GM12878 (cell line): ENCODE results near the gene RPL38. TPM values are rescaled to one million over a fixed set of nuclear protein-coding genes. Genes with fewer than 3 reads are reported as not detected.

Experiments
- ATAC-seq: fragments of 200-7000 bp; cut with Tn5 transposase; 3 replicates; pipeline ENCODE4 v1.9.1; 2020; ENCODE audit warnings: mild to moderate bottlenecking, moderate library complexity
- BruUV-seq: library from RNA; stranded (reverse); fragments of 400-500 nt; replicated peaks from 2 replicates; lab custom pipeline; 2021; lab: Mats Ljungman, UMichigan
- CTCF ChIA-PET: fragments of 300-600 bp; sonication (Branson Sonifier 250); formaldehyde crosslinking; extraction: SDS; loops from one replicate; lab custom pipeline; 2021; ENCODE audit warnings: inconsistent platforms; lab: Yijun Ruan, JAX
- POLR2A ChIA-PET: fragments of 350-600 bp; formaldehyde crosslinking; extraction: SDS; loops from one replicate; lab custom pipeline; 2021; ENCODE audit warnings: inconsistent platforms; lab: Charles Lee
- RAD21 ChIA-PET: fragments of 300-600 bp; sonication (Branson Sonifier 250); formaldehyde crosslinking; loops from one replicate; lab custom pipeline; 2023; ENCODE audit warnings: antibody characterized with exemption; ENCODE audit not compliant: unreplicated experiment; lab: Charles Lee
- SMC1A ChIA-PET: fragments of 300-600 bp; sonication (Branson Sonifier 250); formaldehyde crosslinking; loops from one replicate; lab custom pipeline; 2023; ENCODE audit not compliant: unreplicated experiment, uncharacterized antibody; lab: Charles Lee
- DNase-seq: peaks from one replicate; pipeline ENCODE4 v3.0.0-alpha.2; 2011; ENCODE audit warnings: low read depth, low spot score
- FAIRE-seq: peaks from 3 replicates; lab custom pipeline; 2011; peaks lifted over from hg19 to GRCh38; lab: Jason Lieb, UNC
- H2AFZ ChIP-seq: 2 replicates; pipeline ENCODE4 v1.6.0; 2011; ENCODE audit warnings: low read depth, low read length, control low read depth; ENCODE audit not compliant: control insufficient read depth
- H3K27ac ChIP-seq: 2 replicates; pipeline ENCODE4 v1.5.1; 2011; ENCODE audit warnings: control low read depth; ENCODE audit not compliant: control insufficient read depth, insufficient read depth
- H3K27me3 ChIP-seq, 2 experiments: replicated peaks in 1 of 2; 2 replicates each; pipeline versions ENCODE4 v1.6.0 to v1.6.1; 2011; ENCODE audit warnings: low read length in 1 of 2; ENCODE audit not compliant: control insufficient read depth in 2 of 2, insufficient read depth in 2 of 2
- H3K36me3 ChIP-seq, 2 experiments: 2 replicates each; pipeline ENCODE4 v1.5.1; 2011; ENCODE audit warnings: low read length in 1 of 2; ENCODE audit not compliant: control insufficient read depth in 2 of 2, insufficient read depth in 2 of 2
- H3K4me1 ChIP-seq: 2 replicates; pipeline ENCODE4 v1.6.1; 2011; ENCODE audit warnings: mild to moderate bottlenecking, low read length, moderate library complexity, mixed read lengths; ENCODE audit not compliant: control insufficient read depth, insufficient read depth
- H3K4me2 ChIP-seq: 2 replicates; pipeline ENCODE4 v1.6.0; 2011; ENCODE audit warnings: control low read depth; ENCODE audit not compliant: control insufficient read depth, insufficient read depth
- H3K4me3 ChIP-seq: fragments of 200-600 bp; sonication (generic); 2 replicates; pipeline ENCODE4 v1.5.1; 2016
- H3K79me2 ChIP-seq: 2 replicates; pipeline ENCODE4 v1.6.0; 2011; ENCODE audit warnings: low read length; ENCODE audit not compliant: control insufficient read depth, insufficient read depth
- H3K9ac ChIP-seq: 2 replicates; pipeline ENCODE4 v1.8.0; 2011; ENCODE audit warnings: low read length, control low read depth, mixed read lengths; ENCODE audit not compliant: control insufficient read depth, insufficient read depth
- H3K9me3 ChIP-seq: replicated peaks from 3 replicates; pipeline ENCODE4 v1.5.1; 2011; ENCODE audit warnings: mild to moderate bottlenecking, low read length; ENCODE audit not compliant: control insufficient read depth, insufficient read depth
- H4K20me1 ChIP-seq: 2 replicates; pipeline ENCODE4 v1.6.0; 2011; ENCODE audit not compliant: control insufficient read depth, insufficient read depth
- BCLAF1 ChIP-seq: fragments of 450-650 bp; IDR thresholded peaks from 2 replicates; pipeline ENCODE4 v1.6.1; 2017; ENCODE audit warnings: antibody characterized with exemption, mild to moderate bottlenecking, moderate library complexity
- ESRRA ChIP-seq: IDR thresholded peaks from 2 replicates; pipeline ENCODE4 v1.6.1; 2012; ENCODE audit warnings: mild to moderate bottlenecking, low read length, improper control_type of control experiment
- FOS ChIP-seq: IDR thresholded peaks from 3 replicates; pipeline ENCODE4 v1.6.1; 2011; ENCODE audit warnings: borderline replicate concordance; ENCODE audit not compliant: insufficient read length; ENCODE audit errors: extremely low read depth
- HDAC6 ChIP-seq: fragments of 200-600 bp; sonication (generic); IDR thresholded peaks from one replicate; pipeline ENCODE4 v1.8.0; 2017; ENCODE audit warnings: antibody characterized with exemption; ENCODE audit not compliant: unreplicated experiment
- IKZF2 ChIP-seq, 2 experiments: fragments of 450-650 bp; IDR thresholded peaks; 2 replicates each; pipeline ENCODE4 v1.6.1; 2017; ENCODE audit warnings: mild to moderate bottlenecking in 2 of 2, moderate library complexity in 2 of 2
- MAX ChIP-seq: IDR thresholded peaks from 2 replicates; pipeline ENCODE4 v1.6.1; 2012; ENCODE audit warnings: low read depth, low read length, improper control_type of control experiment
- NBN ChIP-seq: fragments of 450-650 bp; IDR thresholded peaks from 2 replicates; pipeline ENCODE4 v1.6.1; 2016
- NRF1 ChIP-seq: conservative IDR thresholded peaks from 2 replicates; pipeline ENCODE4 v1.6.1; 2011; ENCODE audit warnings: mild to moderate bottlenecking, low read depth, low read length, improper control_type of control experiment
- PAX8 ChIP-seq: fragments of 450-650 bp; IDR thresholded peaks from 2 replicates; pipeline ENCODE4 v1.6.1; 2017; ENCODE audit warnings: mild to moderate bottlenecking, moderate library complexity
- POLR2AphosphoS5 ChIP-seq: IDR thresholded peaks from 2 replicates; pipeline ENCODE4 v1.6.1; 2011; ENCODE audit warnings: mild to moderate bottlenecking, low read length, inconsistent platforms
- PRDM15 ChIP-seq: fragments of 450-650 bp; formaldehyde crosslinking; IDR thresholded peaks from 2 replicates; pipeline ENCODE4 v1.4.0; 2020; ENCODE audit warnings: mild to moderate bottlenecking, moderate library complexity
- SMARCA5 ChIP-seq: fragments of 450-650 bp; IDR thresholded peaks from 2 replicates; pipeline ENCODE4 v1.6.1; 2017; ENCODE audit warnings: mild to moderate bottlenecking
- SUZ12 ChIP-seq: fragments of 200-600 bp; sonication (generic); IDR thresholded peaks from one replicate; pipeline ENCODE4 v1.6.1; 2018; ENCODE audit warnings: antibody characterized with exemption, mild to moderate bottlenecking; ENCODE audit not compliant: unreplicated experiment
- ZNF274 ChIP-seq: IDR thresholded peaks from one replicate; pipeline ENCODE4 v1.8.0; 2011; ENCODE audit not compliant: insufficient read length, insufficient read depth
- WGBS: methylation state at CpG from one replicate; pipeline ENCODE4 v1.1.6; 2016; ENCODE audit warnings: low lambda C conversion rate; ENCODE audit not compliant: insufficient replicate concordance, insufficient coverage; ENCODE audit errors: missing lambda C conversion rate; 5-methylcytosine and 5-hydroxymethylcytosine counted together
- in situ Hi-C: fragments of 300-500 bp; cut with MboI; formaldehyde crosslinking; loops from 9 replicates; pipeline ENCODE4 v1.14.3; 2018; ENCODE audit warnings: mixed read lengths
- intact Hi-C: fragments of 100-400 bp; cut with micrococcal nuclease; formaldehyde crosslinking; loops from one replicate; pipeline ENCODE4 v1.14.2; 2022; ENCODE audit not compliant: unreplicated experiment
- polyA plus RNA-seq, 11 experiments: library from polyadenylated mRNA; depleted of rRNA in 4 of 11; unstranded in 6 of 11; stranded (reverse) in 5 of 11; fragments of >200 nt; fragmentation: Nextera tagmentation in 4 of 11; fragmentation: Illumina TruSeq in 1 of 11; extraction: Ambion mirVana in 4 of 11; extraction: Trizol in 1 of 11; gene quantifications; 1 replicate in 1 of 11; 2 replicates in 10 of 11; pipeline versions ENCODE4 v1.2.1 to v1.2.3, GENCODE V29; 2011 to 2016; ENCODE audit warnings: inconsistent platforms in 2 of 11, missing spikeins in 2 of 11, low read depth in 1 of 11
- total RNA-seq, 4 experiments: library from RNA; depleted of rRNA in 3 of 4; stranded (reverse); fragments of >200 nt in 3 of 4; fragmentation: Illumina TruSeq in 1 of 4; extraction: Trizol in 1 of 4; gene quantifications; 2 replicates each; pipeline versions ENCODE4 v1.2.1 to v1.2.3, GENCODE V29; 2013 to 2021

Gene RPL38
- total and polyA plus RNA-seq, 10 of the 15 experiments (the other 5 are each of a cell fraction or from before 2014, with no cell fraction given), result 1,318 to 4,938 (median 2,673) TPM

- Histone ChIP-seq H3K4me2 (no peak overlapping the region), H3K9me3 (no peaks in the 10 kb centered on the region; the same call in 2 of the 3 replicates), H3K4me1 (no peaks in the 10 kb centered on the region), H3K36me3 (peaks cover 0 to 2% of the 10 kb centered on the region in 2 experiments; a peak in 2 of 4 replicates), H2AFZ (no peak overlapping the region), H3K27ac (no peak overlapping the region), H3K9ac (no peak overlapping the region), H3K4me3 (no peak overlapping the region), H4K20me1 (no peaks in the 10 kb centered on the region), H3K27me3 (no peaks in the 10 kb centered on the region), H3K79me2 (no peaks in the 10 kb centered on the region)
- POLR2A ChIA-PET, result no interaction called here
- DNase-seq, result no peak
- intact Hi-C loops, result no loop called here
- TF ChIP-seq PRDM15 (CRISPR knock-in tag) (no peak), POLR2AphosphoS5 (no peak), BCLAF1 (no peak), NBN (no peak), NRF1 (no peak), SMARCA5 (no peak), PAX8 (no peak), FOS (no peak), MAX (no peak), HDAC6 (no peak), IKZF2 (IDR thresholded peaks at IDR 0.05) (no peak), SUZ12 (no peak), ESRRA (no peak), ZNF274 (no peak)
- SMC1A ChIA-PET, result no interaction called here
- WGBS, result 50% methylated on average over 6 of the region's 6 CpGs
- ATAC-seq, result no peak
- FAIRE-seq, result no peak
- in situ Hi-C loops, result no loop called here
- no TSS peak for BruUV-seq
- CTCF ChIA-PET, result interaction anchor here (0.7 kb wide), 1 partner anchor 28 kb away, joined by 4 read pairs; no protein-coding TSS in a partner anchor
- RAD21 ChIA-PET, result no interaction called here
These were observed 41.1 kb downstream of the RPL38 start for GRCh38 chr17:74244548-74244947.
